ENCODE data around the gene U2AF2.

U2AF2 gene

DNA sequence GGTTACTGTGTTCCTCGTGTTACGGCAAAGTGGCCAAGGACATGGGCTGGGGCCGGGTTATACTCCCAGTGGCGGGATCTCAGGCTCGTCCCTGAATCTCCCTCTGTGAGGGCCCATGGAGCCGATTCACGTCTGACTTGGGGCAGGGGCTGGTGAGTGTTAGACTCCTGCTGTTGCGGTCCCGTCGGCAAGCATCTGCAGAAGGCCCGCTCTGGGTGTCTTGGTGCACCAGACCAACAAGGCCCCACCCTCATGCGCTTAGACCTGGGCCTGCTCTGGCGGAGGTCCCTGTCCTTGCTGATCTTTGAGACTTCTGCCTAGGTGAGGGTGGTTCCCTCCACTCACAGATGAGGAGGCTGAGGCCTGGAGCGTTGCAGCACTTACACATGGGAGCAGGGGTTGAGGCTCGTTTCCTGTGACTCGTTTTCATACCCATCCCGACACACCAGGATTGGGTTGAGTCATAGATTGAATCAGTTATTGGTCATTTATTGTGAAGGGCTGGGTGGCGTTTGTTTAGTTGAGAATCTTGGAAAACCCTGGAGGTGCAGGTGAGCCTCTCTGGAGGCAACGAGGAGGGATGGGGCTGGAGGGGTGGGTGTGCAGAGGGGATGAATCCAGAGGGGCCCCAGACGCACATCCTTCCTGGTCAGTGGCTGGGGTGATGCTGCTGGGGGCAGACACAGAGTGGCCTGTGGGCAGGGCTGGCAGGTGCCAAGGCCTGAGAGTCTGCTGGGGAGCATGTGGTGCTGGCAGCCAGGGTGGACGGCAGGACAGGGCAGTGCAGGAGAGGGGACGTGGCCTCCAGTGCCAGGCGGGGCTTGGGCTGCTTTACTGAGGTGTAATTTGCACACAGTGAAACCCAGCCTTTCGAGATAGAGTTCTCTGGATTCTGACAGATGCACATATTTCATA is 24.8 kb downstream of the U2AF2 start:
- DNase-seq (ENCODE audit: low read depth): no peak
- no peak overlapping the region for H3K4me3 ChIP-seq (ENCODE audit: low read depth, low read length)
- TF ChIP-seq, protein P1, sequence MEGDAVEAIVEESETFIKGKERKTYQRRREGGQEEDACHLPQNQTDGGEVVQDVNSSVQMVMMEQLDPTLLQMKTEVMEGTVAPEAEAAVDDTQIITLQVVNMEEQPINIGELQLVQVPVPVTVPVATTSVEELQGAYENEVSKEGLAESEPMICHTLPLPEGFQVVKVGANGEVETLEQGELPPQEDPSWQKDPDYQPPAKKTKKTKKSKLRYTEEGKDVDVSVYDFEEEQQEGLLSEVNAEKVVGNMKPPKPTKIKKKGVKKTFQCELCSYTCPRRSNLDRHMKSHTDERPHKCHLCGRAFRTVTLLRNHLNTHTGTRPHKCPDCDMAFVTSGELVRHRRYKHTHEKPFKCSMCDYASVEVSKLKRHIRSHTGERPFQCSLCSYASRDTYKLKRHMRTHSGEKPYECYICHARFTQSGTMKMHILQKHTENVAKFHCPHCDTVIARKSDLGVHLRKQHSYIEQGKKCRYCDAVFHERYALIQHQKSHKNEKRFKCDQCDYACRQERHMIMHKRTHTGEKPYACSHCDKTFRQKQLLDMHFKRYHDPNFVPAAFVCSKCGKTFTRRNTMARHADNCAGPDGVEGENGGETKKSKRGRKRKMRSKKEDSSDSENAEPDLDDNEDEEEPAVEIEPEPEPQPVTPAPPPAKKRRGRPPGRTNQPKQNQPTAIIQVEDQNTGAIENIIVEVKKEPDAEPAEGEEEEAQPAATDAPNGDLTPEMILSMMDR (IDR thresholded peaks at IDR 0.05; ENCODE audit: insufficient read depth, low read depth, low read length, missing control alignments): no peak

DNA sequence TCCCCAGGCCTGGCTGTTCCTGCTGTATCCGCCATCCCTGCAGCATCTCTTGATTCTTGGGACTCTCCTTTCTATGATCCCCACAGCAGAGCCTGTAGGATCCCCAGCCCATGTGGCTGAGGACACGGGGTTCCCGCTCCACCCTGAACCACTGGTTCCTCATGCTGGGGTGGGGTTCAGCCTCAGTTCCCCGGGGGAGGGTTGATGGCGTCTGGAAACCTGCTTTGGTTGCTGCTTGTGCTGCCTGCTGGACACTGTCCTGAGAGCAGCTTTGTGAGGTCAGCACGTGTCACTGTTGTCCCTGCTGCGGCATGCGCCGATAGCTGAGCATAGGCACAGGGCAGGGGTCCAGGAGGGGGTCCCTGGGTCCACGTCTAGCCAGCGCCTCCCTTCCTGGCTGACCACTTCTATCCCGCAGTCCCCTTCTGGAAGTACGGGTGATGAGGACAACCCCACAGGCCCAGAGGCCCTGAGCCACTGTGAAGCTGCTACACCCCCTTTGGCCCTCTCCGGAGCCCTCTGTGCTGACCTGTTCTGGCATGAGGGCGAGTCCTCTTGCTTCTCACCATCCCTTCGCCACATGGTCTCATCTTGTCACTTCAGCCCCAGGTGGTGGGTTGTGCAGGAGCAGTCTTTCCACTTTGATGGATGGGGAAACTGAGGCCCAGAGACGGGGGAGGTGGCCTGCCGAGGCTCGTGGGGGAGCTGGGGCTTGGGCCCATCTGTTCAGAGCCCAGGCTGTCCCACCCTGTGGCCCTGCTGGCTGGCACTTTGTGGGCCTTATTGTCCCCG is 25.7 kb downstream of the U2AF2 start:
- TF ChIP-seq, protein P1 (IDR thresholded peaks at IDR 0.05; ENCODE audit: insufficient read depth, low read depth, low read length, missing control alignments): no peak
- no peak for DNase-seq (ENCODE audit: low read depth)

DNA sequence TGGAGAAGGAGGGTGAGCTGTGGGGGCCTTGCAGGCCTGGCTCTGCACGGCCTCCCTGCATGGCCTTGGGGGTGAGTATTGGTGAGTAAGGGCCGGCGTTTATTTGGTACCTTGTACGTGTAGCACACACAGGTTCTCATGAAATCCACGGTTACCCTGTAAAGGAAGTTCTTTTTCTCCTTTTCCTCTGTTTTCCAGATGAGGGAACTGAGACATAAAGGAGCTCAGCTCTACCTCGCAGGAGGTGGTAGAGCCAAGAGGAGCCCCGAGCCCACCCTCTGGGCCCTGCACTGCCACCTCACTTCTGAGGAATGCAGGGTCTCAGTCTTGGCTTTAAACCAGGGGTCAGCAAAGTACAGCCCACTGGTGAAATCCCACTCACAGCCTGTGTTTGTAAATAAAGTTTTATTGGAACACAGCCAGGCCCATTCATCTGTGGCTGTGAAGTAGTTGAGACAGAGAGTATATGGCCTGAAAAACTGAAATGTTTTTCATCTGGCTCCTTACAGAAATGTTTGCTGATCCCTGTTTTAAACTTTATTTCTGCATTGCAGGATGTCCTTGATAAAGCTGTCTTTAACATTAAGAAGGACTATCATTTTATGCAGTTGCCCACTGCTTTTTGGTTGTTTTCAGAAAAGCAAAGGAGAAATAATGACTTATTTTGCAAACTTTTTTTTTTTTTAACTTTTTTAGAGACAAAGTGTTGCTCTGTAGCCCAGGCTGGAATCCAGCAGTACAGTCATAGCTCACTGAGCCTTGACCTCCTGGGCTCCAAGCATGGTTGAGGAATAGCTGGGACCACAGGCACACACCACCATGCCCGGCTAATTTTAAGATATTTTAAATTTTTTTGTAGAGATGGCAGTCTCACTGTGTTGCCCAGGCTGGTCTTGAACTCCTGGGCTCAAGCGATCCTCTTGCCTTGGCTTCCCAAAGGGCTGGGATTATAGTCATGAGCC is 26.6 kb downstream of the U2AF2 start:
- DNase-seq (ENCODE audit: low read depth): no peak
- TF ChIP-seq, protein P1 (IDR thresholded peaks at IDR 0.05; ENCODE audit: insufficient read depth, low read depth, low read length, missing control alignments): no peak

More for the DNA sequence above, 25.7 kb downstream of the U2AF2 start:
- no peak overlapping the region for H3K4me3 ChIP-seq (ENCODE audit: low read depth, low read length)

DNA sequence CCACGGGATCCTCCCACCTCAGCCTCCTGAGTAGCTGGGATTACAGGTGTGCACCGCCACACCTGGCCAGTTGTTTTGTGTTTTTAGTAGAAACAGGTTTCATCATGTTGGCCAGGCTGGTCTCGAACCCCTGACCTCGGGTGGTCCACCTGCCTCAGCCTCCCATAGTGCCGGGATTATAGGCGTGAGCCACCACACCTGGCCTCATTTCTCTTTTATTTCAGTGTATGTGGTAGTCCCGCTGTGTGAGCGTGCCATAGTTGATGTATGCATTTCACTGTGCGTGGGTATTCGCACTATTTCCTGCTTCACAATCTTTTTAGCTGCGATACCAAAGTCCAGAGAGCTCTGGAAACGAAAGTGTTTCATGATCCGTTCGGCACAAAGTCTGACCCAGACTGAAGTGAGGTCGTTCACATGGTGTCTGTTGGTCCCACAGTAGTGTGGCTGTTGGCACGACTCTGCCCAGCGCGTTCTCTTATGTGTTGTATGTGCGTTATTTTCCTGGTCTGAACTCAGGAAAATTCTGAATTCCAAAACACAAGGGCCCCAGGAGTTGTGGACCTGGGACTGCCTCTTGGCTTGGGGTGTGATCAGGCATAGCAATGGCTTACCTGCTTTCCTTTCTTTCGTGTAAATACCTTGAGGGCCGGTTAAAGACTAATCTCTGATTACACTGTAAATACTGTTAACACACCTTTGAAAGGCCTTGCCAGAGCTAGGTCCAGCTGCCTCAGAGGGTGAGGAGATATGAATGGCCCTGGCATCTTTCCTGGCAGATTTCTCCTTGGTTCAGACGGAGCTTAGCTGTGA is 28.8 kb downstream of the U2AF2 start:
- no peak for DNase-seq (ENCODE audit: low read depth)
- no peak overlapping the region for H3K4me3 ChIP-seq (ENCODE audit: low read depth, low read length)
- TF ChIP-seq, protein P1 (IDR thresholded peaks at IDR 0.05; ENCODE audit: insufficient read depth, low read depth, low read length, missing control alignments): no peak

More for the DNA sequence above, 26.6 kb downstream of the U2AF2 start:
- H3K4me3 ChIP-seq (ENCODE audit: low read depth, low read length): no peak overlapping the region

DNA sequence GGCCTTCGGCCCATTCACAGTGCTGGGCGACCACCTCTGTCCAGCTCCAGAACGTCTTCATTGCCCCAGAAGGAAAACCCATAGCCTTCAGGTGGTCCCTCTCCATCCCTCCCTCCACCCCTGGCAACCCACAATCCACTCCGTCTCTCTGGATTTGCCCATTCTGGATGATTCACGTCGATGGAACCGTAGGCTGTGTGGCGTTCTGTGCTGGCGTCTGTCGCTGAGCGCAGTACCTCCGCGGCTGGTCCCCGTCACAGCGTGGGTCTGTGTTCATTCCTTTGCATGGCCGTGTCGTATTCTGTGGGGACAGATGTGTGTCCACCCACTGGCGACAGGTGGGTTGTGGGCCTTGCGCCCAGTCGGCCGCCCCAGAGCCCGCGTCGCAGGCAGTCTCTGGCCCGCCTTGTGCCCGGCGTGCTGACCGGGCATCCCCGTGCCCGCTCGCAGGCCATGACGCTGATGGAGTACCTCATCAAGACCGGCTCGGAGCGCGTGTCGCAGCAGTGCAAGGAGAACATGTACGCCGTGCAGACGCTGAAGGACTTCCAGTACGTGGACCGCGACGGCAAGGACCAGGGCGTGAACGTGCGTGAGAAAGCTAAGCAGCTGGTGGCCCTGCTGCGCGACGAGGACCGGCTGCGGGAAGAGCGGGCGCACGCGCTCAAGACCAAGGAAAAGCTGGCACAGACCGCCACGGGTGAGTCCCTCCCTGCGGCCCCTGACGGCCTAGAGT is 30.3 kb downstream of the U2AF2 start:
- no peak overlapping the region for H3K4me3 ChIP-seq (ENCODE audit: low read depth, low read length)
- TF ChIP-seq, protein P1 (IDR thresholded peaks at IDR 0.05; ENCODE audit: insufficient read depth, low read depth, low read length, missing control alignments): no peak
- no peak for DNase-seq (ENCODE audit: low read depth)
